Mesothelial cell of epicardium (in vitro differentiated cells): ENCODE measurements around the gene JMY. TPM values are rescaled to one million over a fixed set of nuclear protein-coding genes. Genes with fewer than 3 reads are reported as not detected.

Experiments used
- DNase-seq, 2 experiments: peaks; one replicate each; pipeline ENCODE4 v3.0.0; 2021; ENCODE audit warnings: low spot score in 2 of 2; ENCODE audit not compliant: unreplicated experiment in 2 of 2
- H3K27ac Mint-ChIP-seq: 2 replicates; pipeline ENCODE4 v1.8.0; 2021; ENCODE audit warnings: mixed read lengths
- H3K27me3 Mint-ChIP-seq: 2 replicates; pipeline ENCODE4 v1.8.0; 2021; ENCODE audit warnings: low read depth, mixed read lengths
- H3K36me3 Mint-ChIP-seq: 2 replicates; pipeline ENCODE4 v1.8.0; 2021; ENCODE audit warnings: mixed read lengths
- H3K4me1 Mint-ChIP-seq: 2 replicates; pipeline ENCODE4 v1.8.0; 2021; ENCODE audit warnings: mixed read lengths
- H3K4me3 Mint-ChIP-seq: 2 replicates; pipeline ENCODE4 v1.8.0; 2021; ENCODE audit warnings: mild to moderate bottlenecking, moderate library complexity, mixed read lengths
- H3K9me3 Mint-ChIP-seq: 2 replicates; pipeline ENCODE4 v1.8.0; 2021; ENCODE audit warnings: mixed read lengths
- CTCF ChIP-seq: fragments of 200-600 bp; sonication (generic); IDR thresholded peaks from one replicate; pipeline ENCODE4 v1.5.0; 2021; ENCODE audit warnings: antibody characterized with exemption; ENCODE audit not compliant: unreplicated experiment
- total RNA-seq: library from RNA; stranded (reverse); gene quantifications from 3 replicates; pipeline ENCODE4 v1.2.1, GENCODE V29; 2021

JMY gene
- total RNA-seq, 1 donor from 2014 or later, result 16.7 TPM

GRCh38 chr5:79255786-79256557 is 20.0 kb downstream of the JMY start:
- Mint-ChIP-seq H3K36me3 (peaks cover 13% of the 10 kb centered on the region), H3K27ac (no peak overlapping the region), H3K27me3 (no peaks in the 10 kb centered on the region), H3K4me1 (peaks cover 19% of the 10 kb centered on the region), H3K9me3 (peaks cover 12% of the 10 kb centered on the region), H3K4me3 (no peak overlapping the region)
- DNase-seq, result no peak
- TF ChIP-seq CTCF, result no peak

GRCh38 chr5:79256563-79256962 is 20.6 kb downstream of the JMY start:
- H3K4me1 Mint-ChIP-seq, result peaks cover 19% of the 10 kb centered on the region
- H3K27ac Mint-ChIP-seq, result no peak overlapping the region
- no peak overlapping the region for H3K4me3 Mint-ChIP-seq
- H3K36me3 Mint-ChIP-seq, result peaks cover 13% of the 10 kb centered on the region
- no peak for TF ChIP-seq CTCF
- peaks cover 12% of the 10 kb centered on the region for H3K9me3 Mint-ChIP-seq
- DNase-seq, result no peak
- no peaks in the 10 kb centered on the region for H3K27me3 Mint-ChIP-seq

- H3K27me3 Mint-ChIP-seq, result no peaks in the 10 kb centered on the region
- peaks cover 19% of the 10 kb centered on the region for H3K4me1 Mint-ChIP-seq
- no peak for TF ChIP-seq CTCF
- no peak overlapping the region for H3K27ac Mint-ChIP-seq
- no peak for DNase-seq
- H3K4me3 Mint-ChIP-seq, result no peak overlapping the region
- H3K36me3 Mint-ChIP-seq, result peaks cover 8% of the 10 kb centered on the region
- peaks cover 8% of the 10 kb centered on the region for H3K9me3 Mint-ChIP-seq
Measured at GRCh38 chr5:79257314-79257713, 21.4 kb downstream of the JMY start.

GRCh38 chr5:79258801-79259200 is 22.9 kb downstream of the JMY start:
- TF ChIP-seq CTCF, result no peak
- Mint-ChIP-seq H3K27me3 (no peaks in the 10 kb centered on the region), H3K36me3 (no peaks in the 10 kb centered on the region), H3K4me1 (peaks cover 19% of the 10 kb centered on the region), H3K27ac (no peak overlapping the region), H3K9me3 (no peaks in the 10 kb centered on the region), H3K4me3 (no peak overlapping the region)
- no peak for DNase-seq

GRCh38 chr5:79259383-79259782 is 23.5 kb downstream of the JMY start:
- H3K36me3 Mint-ChIP-seq, result no peaks in the 10 kb centered on the region
- H3K27ac Mint-ChIP-seq, result no peak overlapping the region
- no peaks in the 10 kb centered on the region for H3K27me3 Mint-ChIP-seq
- H3K4me1 Mint-ChIP-seq, result peaks cover 15% of the 10 kb centered on the region
- no peaks in the 10 kb centered on the region for H3K9me3 Mint-ChIP-seq
- no peak for DNase-seq
- H3K4me3 Mint-ChIP-seq, result no peak overlapping the region
- TF ChIP-seq CTCF, result no peak

GRCh38 chr5:79259810-79260209 is 23.9 kb downstream of the JMY start:
- Mint-ChIP-seq H3K27ac (no peak overlapping the region), H3K36me3 (no peaks in the 10 kb centered on the region), H3K9me3 (no peaks in the 10 kb centered on the region), H3K27me3 (no peaks in the 10 kb centered on the region), H3K4me1 (peaks cover 11% of the 10 kb centered on the region), H3K4me3 (no peak overlapping the region)
- TF ChIP-seq CTCF, result no peak
- no peak for DNase-seq
